Prostate gland (tissue), 2 donors: ENCODE results near the gene GRM8. TPM values are rescaled to one million over a fixed set of nuclear protein-coding genes. Genes with fewer than 3 reads are reported as not detected.

Experiments used
- DNase-seq: peaks from one replicate; pipeline ENCODE4 v3.0.0-alpha.2; 2019; ENCODE audit warnings: low spot score
- H3K27ac ChIP-seq, 2 donors: fragments of 200-600 bp; sonication (generic); 2 replicates each; pipeline ENCODE4 v1.5.1; 2017 to 2019
- H3K27me3 ChIP-seq: fragments of 200-600 bp; sonication (generic); replicated peaks from 2 replicates; pipeline ENCODE4 v1.5.1; 2019; ENCODE audit not compliant: insufficient read depth
- H3K36me3 ChIP-seq, 2 donors: fragments of 200-600 bp; sonication (generic); 1 replicate in 1 of 2; 2 replicates in 1 of 2; pipeline versions ENCODE4 v1.5.1 to v1.8.1; 2017 to 2019
- H3K4me1 ChIP-seq: fragments of 200-600 bp; sonication (generic); replicated peaks from 2 replicates; pipeline ENCODE4 v1.5.1; 2019
- H3K4me3 ChIP-seq, 2 donors: fragments of 200-600 bp; sonication (generic); 2 replicates each; pipeline ENCODE4 v1.5.1; 2017 to 2019
- H3K9me3 ChIP-seq: fragments of 200-600 bp; sonication (generic); 2 replicates; pipeline ENCODE4 v1.5.1; 2017
- POLR2A ChIP-seq: fragments of 450-650 bp; IDR thresholded peaks from one replicate; pipeline ENCODE4 v1.6.1; 2016; ENCODE audit warnings: antibody characterized with exemption, mild to moderate bottlenecking
- POLR2AphosphoS5 ChIP-seq: sonication (generic); formaldehyde crosslinking; IDR thresholded peaks from one replicate; pipeline ENCODE4 v1.6.1; 2017; ENCODE audit warnings: antibody characterized with exemption
- WGBS: methylation state at CpG from one replicate; pipeline ENCODE4 v1.1.5; 2018; 5-methylcytosine and 5-hydroxymethylcytosine counted together
- intact Hi-C: fragments of 100-400 bp; cut with DNase I; formaldehyde crosslinking; loops from one replicate; pipeline ENCODE4 v1.14.2; 2022
- total RNA-seq, 2 donors: library from RNA; depleted of rRNA; stranded (reverse); fragments of >200 nt; gene quantifications; one replicate each; pipeline ENCODE4 v1.1.0, GENCODE V29; 2016
- TF ChIP-seq, protein P1 (sequence below), 4 experiments: fragments of 200-600 bp in 2 of 4; fragments of 450-650 bp in 2 of 4; sonication (generic) in 2 of 4; IDR thresholded peaks; 1 replicate in 3 of 4; 2 replicates in 1 of 4; pipeline ENCODE4 v1.5.1; 2016 to 2019; ENCODE audit warnings: antibody characterized with exemption in 4 of 4, mild to moderate bottlenecking in 2 of 4, moderate library complexity in 2 of 4

GRM8 gene
- total RNA-seq, 2 donors from 2014 or later: 1.3 to 3.7 TPM

DNA sequence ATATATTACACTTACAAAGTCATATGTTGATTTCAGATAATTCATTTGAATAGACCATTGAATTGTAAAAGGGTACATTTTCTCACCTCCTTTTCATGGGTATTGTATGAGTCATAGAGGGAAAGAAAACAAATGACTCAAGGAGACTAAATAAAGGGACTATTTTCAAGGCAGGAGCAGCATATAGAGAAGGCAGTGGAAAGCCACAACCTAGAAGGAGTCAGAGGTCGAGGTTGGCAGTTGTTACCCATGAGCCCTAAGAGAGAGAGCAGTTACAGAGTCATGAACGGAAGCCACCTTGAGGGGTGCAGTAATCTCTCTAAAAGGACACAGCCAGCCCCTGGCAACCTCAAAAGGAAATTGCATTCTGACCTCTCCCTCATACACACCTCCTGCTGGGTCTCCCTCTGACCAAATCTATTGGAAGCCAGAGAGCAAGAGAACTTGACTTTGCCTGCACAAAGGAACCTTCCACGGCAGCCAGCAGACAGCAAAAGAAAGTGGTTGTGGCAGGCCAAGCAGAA is 137.9 kb downstream of the GRM8 start:
- Histone ChIP-seq H3K4me1 (no peaks in the 10 kb centered on the region), H3K27me3 (no peaks in the 10 kb centered on the region), H3K4me3 (no peak overlapping the region), H3K27ac (no peak overlapping the region), H3K9me3 (no peaks in the 10 kb centered on the region), H3K36me3 (no peaks in the 10 kb centered on the region)
- TF ChIP-seq, protein P1, sequence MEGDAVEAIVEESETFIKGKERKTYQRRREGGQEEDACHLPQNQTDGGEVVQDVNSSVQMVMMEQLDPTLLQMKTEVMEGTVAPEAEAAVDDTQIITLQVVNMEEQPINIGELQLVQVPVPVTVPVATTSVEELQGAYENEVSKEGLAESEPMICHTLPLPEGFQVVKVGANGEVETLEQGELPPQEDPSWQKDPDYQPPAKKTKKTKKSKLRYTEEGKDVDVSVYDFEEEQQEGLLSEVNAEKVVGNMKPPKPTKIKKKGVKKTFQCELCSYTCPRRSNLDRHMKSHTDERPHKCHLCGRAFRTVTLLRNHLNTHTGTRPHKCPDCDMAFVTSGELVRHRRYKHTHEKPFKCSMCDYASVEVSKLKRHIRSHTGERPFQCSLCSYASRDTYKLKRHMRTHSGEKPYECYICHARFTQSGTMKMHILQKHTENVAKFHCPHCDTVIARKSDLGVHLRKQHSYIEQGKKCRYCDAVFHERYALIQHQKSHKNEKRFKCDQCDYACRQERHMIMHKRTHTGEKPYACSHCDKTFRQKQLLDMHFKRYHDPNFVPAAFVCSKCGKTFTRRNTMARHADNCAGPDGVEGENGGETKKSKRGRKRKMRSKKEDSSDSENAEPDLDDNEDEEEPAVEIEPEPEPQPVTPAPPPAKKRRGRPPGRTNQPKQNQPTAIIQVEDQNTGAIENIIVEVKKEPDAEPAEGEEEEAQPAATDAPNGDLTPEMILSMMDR (IDR thresholded peaks at IDR 0.05): no peak
- no peak for TF ChIP-seq POLR2AphosphoS5
- no peak for TF ChIP-seq POLR2A
- intact Hi-C loops: no loop called here
- WGBS: 52% methylated on average over 3 of the region's 3 CpGs
- DNase-seq: no peak

DNA sequence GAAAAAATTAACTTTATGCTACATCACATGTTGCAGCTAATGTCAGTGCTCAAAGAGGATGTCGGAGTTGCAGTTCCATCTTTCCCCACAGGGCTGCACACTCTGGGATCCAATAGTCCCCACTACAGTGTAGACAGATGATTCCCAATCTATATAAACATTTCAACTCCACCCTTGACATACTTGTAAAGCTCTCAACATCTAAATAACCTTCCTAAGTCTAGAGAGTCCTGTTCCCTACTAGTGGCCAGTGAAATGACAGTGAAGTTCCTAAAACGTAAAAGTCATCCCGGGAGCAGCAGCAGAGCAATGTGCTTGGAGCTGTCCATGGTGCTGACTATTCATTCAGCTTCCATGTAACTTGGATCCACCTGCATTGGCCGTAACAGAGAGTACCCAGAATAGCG is 145.1 kb downstream of the GRM8 start:
- H3K4me3 ChIP-seq: no peak overlapping the region
- no peaks in the 10 kb centered on the region for H3K4me1 ChIP-seq
- peak; percentile 38 for DNase-seq
- TF ChIP-seq POLR2A (no peak), POLR2AphosphoS5 (no peak)
- TF ChIP-seq, protein P1 (IDR thresholded peaks at IDR 0.05): peak in 3 of 4 experiments; percentile 22 to 44 (median 30)
- H3K36me3 ChIP-seq: no peaks in the 10 kb centered on the region
- H3K27ac ChIP-seq: no peak overlapping the region
- 21% methylated on average over 5 of the region's 5 CpGs for WGBS
- intact Hi-C loops: no loop called here
- H3K27me3 ChIP-seq: no peaks in the 10 kb centered on the region
- H3K9me3 ChIP-seq: no peaks in the 10 kb centered on the region

DNA sequence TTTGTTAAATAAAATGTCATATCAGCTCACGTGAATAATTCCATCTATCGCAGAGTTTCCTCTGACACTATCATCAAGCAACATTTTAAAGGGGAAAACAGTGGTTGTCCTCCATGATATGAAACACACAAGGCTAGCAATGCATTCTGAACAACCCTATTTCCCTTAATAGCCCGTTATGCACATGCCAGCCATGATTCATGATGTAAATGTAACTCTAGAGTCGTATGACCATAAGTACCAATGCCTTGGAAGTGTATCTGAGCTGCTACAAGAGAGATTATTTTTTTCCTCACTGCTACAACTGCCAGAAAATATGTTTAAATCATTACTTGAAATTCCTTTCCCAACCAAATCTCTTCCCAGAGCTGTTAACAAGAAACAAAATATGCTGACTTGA is 159.4 kb downstream of the GRM8 start:
- no peak overlapping the region for H3K4me3 ChIP-seq
- intact Hi-C loops: no loop called here
- TF ChIP-seq POLR2A: no peak
- TF ChIP-seq POLR2AphosphoS5: no peak
- TF ChIP-seq, protein P1 (IDR thresholded peaks at IDR 0.05): no peak
- H3K27me3 ChIP-seq: no peaks in the 10 kb centered on the region
- H3K9me3 ChIP-seq: no peaks in the 10 kb centered on the region
- H3K36me3 ChIP-seq: no peaks in the 10 kb centered on the region
- WGBS: 73% methylated on average over 4 of the region's 4 CpGs
- no peak overlapping the region for H3K27ac ChIP-seq
- H3K4me1 ChIP-seq: no peaks in the 10 kb centered on the region
- no peak for DNase-seq

DNA sequence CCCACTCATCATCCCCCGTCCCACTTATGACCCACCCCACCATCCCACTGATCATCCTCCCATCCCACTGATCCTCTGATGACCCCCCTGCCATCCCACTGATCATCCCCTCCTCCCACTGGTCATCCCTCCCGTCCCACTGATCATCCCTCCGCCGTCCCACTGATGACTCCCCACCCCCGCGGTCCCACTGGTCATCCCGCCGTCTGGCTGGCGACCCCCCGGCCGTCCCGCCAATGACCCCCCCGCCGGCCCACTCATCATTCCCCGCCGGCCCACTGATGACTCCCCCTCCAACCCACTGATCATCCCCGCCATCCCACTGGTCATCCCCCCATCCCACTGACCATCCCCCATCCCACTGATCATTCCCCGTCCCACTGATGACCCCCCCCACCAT is 161.1 kb downstream of the GRM8 start:
- intact Hi-C loops: no loop called here
- H3K27ac ChIP-seq: no peak overlapping the region
- H3K27me3 ChIP-seq: no peaks in the 10 kb centered on the region
- H3K9me3 ChIP-seq: no peaks in the 10 kb centered on the region
- no peaks in the 10 kb centered on the region for H3K36me3 ChIP-seq
- no peaks in the 10 kb centered on the region for H3K4me1 ChIP-seq
- over 99% methylated on average over 18 of the region's 18 CpGs for WGBS
- no peak for DNase-seq
- TF ChIP-seq POLR2A (no peak), POLR2AphosphoS5 (no peak)
- TF ChIP-seq, protein P1 (IDR thresholded peaks at IDR 0.05): no peak
- H3K4me3 ChIP-seq: no peak overlapping the region

DNA sequence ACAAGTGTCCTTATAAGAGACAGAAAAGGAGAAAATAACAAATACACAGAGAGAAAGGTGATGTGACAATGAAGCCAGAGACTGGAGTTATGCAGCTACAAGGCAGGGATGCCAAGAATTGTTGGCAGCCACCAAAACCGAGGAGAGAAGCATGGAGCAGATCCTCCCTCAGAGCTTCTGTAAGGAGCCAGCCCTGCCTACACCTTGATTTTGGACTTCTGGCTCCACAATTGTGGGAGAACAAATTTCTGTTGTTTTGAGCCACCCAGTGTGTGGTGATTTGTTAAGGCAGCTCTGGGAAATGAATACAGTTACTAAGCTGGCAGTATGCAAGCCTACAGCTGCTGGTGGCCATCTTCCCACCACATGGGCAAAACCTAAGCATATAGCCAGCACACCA is 163.6 kb downstream of the GRM8 start:
- H3K4me3 ChIP-seq: no peak overlapping the region
- no peaks in the 10 kb centered on the region for H3K9me3 ChIP-seq
- 72% methylated on average over 1 of the region's 1 CpG for WGBS
- H3K36me3 ChIP-seq: no peaks in the 10 kb centered on the region
- no peak for TF ChIP-seq POLR2A
- TF ChIP-seq, protein P1 (IDR thresholded peaks at IDR 0.05): no peak
- no peak for TF ChIP-seq POLR2AphosphoS5
- no peaks in the 10 kb centered on the region for H3K27me3 ChIP-seq
- no peak overlapping the region for H3K27ac ChIP-seq
- intact Hi-C loops: no loop called here
- H3K4me1 ChIP-seq: no peaks in the 10 kb centered on the region
- DNase-seq: no peak
